ENCODE measurements around the gene KATNB1.
A peak's percentile ranks its signal among the peaks of the same experiment; 100 is the strongest.

The KATNB1 gene

DNA sequence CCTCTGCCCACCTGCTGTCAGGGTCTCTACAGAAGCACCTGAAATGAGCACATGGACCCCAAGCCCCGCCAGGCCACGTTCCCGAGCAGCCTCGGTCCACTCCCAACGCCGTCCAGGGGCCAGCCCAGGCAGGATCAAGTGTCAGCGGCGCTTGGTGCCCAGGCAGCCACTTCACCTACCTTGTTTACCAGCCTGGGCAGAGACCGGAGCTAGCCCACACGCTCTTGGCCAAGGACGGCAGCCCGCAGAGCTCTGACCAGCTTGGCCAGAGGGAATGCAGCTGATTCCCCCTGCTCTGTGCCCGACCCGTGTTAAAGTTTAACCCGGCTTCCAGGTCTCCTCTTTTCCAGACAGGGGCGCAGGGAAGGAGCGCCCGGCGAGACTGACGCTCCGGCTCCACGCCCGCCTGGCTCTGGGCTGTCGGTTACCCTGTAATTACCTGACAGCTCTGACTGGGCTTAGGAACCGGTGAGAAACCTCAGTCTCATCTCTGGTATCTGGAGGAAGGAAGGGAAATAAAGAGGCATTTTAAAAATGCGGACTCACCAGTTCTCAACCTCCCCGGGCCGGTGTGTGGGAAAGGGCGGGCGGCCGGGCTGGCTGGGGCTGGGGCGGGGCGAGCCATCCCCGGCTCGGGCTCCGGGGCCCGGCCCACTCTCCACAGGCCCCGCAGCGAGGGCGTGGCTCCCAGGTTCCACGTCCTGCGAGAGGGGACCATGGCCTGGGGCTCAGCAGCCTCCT is 62.1 kb downstream of the KATNB1 start:
- DNase-seq, result no peak

DNA sequence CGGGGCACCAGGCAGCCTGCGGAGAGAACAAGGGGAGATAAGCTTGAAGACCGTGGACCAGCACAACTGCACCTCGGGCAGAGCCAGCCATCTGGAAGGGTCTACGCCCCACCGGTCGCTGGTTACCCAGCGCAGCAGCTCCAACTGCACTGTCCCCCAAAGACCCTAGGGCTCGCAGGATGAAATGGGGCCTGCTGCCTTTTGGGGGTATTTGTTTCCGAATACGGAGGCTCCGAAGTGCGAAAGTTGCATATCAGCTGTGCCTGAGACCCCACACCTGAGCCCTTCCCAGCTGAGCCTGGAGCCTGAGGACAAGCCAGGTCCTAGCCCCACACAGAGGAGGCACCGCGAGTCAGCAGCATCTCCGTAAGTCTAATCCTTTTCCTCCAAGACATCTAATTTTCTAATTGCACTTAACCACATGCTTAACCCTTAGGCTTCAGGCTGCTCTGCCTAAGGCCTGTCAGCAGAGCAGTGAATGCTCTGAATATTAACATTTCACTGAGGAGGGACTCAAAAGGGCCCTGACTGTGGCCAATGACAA is 62.8 kb downstream of the KATNB1 start:
- no peak for DNase-seq

DNA sequence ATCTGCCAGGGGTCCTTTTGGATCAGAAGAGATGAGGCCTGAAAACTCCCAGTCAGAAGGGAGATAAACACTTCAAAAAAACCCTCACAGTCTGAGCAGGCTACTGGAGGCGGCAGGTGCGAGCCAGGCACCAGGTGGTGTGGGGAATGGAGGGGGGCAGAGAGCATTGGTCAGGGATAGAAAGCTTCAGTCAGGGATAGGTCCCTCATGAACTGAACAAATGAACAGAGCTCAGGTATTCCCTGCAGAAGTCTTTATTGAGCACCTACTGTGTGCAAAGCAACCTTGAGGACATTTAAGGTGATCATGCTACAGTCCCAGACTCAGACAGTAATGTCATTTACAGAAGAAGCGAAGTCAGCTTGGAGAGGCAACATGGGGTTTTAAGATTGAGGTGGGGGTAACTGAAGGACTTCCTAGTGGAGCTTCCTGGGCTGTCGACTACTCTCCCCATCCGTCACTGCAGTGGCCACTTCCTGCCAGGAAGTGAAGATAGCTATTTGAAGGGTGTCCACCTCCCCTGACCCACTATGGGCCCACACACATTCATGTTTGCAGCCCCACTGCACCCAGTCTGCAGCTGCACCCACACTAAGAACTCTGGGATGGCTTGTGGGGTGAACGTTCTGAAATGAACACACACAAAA is 63.5 kb downstream of the KATNB1 start:
- DNase-seq, result peak; percentile 44

GRCh38 chr16:57799600-57800199 is 64.1 kb downstream of the KATNB1 start:
- no peak for DNase-seq

DNA sequence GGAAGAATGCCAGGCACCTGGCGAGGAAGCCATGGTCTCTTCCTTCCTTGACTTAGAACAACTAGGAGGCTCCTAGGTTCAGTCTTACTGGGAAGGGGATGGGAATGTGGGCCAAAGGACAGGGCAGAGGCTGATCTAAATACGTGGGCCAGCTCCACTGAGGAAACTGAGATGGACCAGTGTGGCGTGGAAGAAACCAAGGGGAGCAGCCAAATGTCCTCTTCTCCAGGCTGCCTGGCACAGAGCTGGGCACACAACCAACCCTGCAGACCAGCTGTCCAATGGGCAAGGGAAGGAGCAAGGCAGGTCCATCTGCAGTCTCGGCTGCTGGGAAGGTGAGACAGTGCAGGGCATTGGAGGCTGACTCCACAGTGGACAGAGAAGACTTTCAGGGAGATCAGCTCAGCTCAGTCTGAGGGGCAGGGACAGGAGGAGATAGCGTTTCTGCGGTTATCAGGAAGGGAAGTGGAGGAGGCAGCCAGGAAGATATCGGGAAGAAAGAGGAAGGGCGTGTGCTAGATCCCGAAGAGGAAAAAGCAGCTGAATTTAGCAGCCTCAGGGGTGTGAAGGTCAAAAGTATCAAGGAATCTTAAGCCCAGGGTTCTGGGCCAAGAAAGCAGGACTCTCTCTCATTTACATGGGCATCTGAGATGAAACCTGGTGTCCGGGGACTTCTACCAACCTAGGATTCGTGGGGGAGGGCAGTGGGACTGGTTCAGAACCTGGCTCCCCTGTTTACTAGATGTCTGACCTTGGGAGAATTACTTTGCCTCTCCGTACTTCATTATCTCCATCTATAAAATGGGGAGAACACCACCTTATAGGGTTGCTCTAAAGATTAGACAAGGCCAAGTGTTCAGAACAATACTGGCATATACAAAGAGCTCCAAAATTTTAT is 64.9 kb downstream of the KATNB1 start:
- DNase-seq, result no peak

DNA sequence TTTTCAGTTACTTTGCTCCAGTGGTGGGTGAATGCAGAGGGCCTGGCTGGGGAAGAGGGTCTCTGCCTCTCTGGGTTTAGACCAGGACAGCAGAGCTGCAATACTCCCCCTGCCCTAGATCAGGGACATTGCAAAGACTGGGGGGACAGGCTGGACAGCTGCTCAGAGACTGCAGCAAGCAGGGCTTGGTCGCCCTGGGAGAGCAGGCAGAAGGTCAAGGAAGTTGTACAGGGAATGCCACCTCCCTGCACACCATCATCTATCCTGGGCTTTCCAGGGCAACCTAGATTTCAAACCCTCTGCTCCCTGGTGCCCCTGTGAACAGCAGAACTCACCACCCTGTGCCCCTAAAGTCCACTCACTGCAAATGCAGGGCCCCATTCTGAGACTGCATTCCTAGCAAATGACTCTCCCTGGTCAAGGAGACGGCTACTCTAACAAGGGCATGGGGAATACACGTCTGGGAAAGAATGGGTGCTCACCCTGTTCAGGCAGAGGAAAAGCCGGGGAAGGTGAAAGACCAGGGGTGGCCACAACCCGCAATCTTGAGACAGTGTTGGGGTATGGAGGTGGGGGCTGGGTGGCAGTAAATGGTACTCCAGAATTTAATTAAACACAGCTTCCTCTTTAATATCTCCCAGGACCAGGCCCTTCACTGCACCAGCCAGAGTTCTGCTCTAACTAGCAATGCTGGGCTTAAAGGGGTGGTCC is 65.7 kb downstream of the KATNB1 start:
- no peak for DNase-seq

DNA sequence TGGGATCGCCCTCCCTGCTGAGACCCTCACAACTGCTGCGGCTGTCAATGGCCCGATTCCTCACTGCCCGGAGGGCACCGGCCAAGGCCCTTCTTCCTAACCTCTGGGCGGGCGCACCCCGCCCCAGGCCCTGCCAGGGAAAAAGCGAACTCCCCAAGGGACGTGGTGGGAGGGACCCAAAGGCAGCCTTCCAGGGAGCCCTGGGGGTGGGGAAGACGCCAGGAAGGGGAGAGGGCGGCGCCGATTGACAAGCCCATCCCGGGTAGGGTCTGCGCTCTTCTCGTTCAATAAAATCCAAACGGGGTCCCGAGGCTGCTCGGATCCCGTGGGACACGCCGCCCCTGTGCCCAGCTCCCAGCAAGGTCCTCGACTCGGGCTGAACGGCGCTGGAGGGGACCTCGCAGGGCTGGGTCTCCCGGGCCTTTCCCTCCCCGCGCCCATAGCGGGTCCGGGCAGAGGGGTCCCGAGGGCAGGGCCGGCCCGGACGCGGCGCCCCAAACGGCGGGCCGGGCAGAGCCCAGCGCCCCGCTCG is 66.3 kb downstream of the KATNB1 start:
- no peak for DNase-seq

- DNase-seq, result no peak
These were observed 67.0 kb downstream of the KATNB1 start, which contains the start of gene KIFC3 for GRCh38 chr16:57802341-57803133. Gene KIFC3 (minus strand): TSS chr16:57802491. CDS start chr16:57798243, 4,248 bp downstream.

GRCh38 chr16:57803134-57803990 is 67.8 kb downstream of the KATNB1 start:
- no peak for DNase-seq

DNA sequence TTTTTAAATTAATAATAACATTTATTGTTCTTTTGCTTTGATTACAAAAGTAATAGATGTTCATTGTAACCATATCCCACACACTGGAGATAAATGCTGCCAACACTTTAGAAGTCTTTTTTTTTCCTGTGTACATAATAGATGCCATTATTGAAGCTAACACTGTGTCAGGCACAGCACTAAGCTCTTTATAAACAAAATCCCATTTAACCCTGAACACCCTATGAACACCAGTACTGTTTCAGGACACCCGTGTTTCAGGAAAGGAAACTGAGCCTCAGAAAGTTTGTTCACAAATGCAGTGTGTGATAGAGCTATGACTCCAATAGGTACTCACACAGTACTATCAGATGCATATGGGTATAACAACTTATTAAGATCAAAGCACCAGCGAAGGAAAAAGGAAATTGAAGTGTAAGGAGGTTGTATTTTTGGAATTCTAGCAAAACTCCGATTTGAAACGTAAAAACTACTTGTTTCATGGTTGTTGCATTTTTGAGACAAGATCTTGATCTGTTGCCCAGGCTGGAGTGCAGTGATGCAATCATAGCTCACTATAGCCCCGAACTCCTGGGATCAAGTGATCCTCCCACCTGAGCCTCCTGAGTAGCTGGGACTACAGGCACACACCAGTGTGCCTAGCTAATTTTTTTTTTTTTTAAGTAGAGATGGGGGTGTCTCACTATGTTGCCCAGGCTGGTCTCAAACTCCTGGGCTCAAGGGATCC is 68.7 kb downstream of the KATNB1 start:
- DNase-seq, result no peak

GRCh38 chr16:57805176-57805575 is 69.6 kb downstream of the KATNB1 start:
- DNase-seq, result no peak

Measured in NCI-H2029 (cell line).